Gastroesophageal sphincter (tissue), 4 donors: Measurements from ENCODE around the gene UBE2D4. TPM values are rescaled to one million over a fixed set of nuclear protein-coding genes. Genes with fewer than 3 reads are reported as not detected.

Source experiments
- ATAC-seq: fragments of 150-250 bp; one replicate; pipeline ENCODE4 v1.9.1; 2016; ENCODE audit warnings: mild to moderate bottlenecking, moderate library complexity
- H3K27ac ChIP-seq, 4 donors: fragments of 200-600 bp; sonication (generic) in 3 of 4; 1 replicate in 3 of 4; 2 replicates in 1 of 4; pipeline ENCODE4 v1.5.1; 2016 to 2019
- H3K27me3 ChIP-seq: fragments of 200-600 bp; sonication (generic); one replicate; pipeline ENCODE4 v1.5.1; 2019
- H3K36me3 ChIP-seq, 2 donors: fragments of 200-600 bp; sonication (generic); one replicate each; pipeline ENCODE4 v1.5.1; 2019; ENCODE audit warnings: control low read depth in 1 of 2
- H3K4me1 ChIP-seq, 3 donors: fragments of 200-600 bp; sonication (generic); 1 replicate in 2 of 3; 2 replicates in 1 of 3; pipeline ENCODE4 v1.5.1; 2016 to 2019; ENCODE audit warnings: control low read depth in 2 of 3
- H3K4me3 ChIP-seq, 2 donors: fragments of 200-600 bp; sonication (generic); one replicate each; pipeline ENCODE4 v1.5.1; 2019; ENCODE audit warnings: mild to moderate bottlenecking in 1 of 2, moderate library complexity in 1 of 2
- H3K9me3 ChIP-seq, 3 donors: fragments of 200-600 bp; sonication (generic); one replicate each; pipeline ENCODE4 v1.5.1; 2017 to 2019; ENCODE audit warnings: control low read depth in 2 of 3
- CTCF ChIP-seq, 4 experiments: fragments of 200-600 bp in 2 of 4; fragments of 450-650 bp in 2 of 4; sonication (generic) in 1 of 4; IDR thresholded peaks; one replicate each; pipeline ENCODE4 v1.5.1; 2017 to 2019; ENCODE audit warnings: antibody characterized with exemption in 4 of 4, mild to moderate bottlenecking in 2 of 4, moderate library complexity in 2 of 4
- EP300 ChIP-seq: sonication (generic); formaldehyde crosslinking; IDR thresholded peaks from one replicate; pipeline ENCODE4 v1.6.1; 2017; ENCODE audit warnings: antibody characterized with exemption, mild to moderate bottlenecking
- POLR2A ChIP-seq, 2 donors: fragments of 450-650 bp; IDR thresholded peaks; one replicate each; pipeline ENCODE4 v1.6.1; 2017; ENCODE audit warnings: antibody characterized with exemption in 2 of 2, mild to moderate bottlenecking in 2 of 2, moderate library complexity in 1 of 2
- POLR2AphosphoS5 ChIP-seq: sonication (generic); formaldehyde crosslinking; IDR thresholded peaks from one replicate; pipeline ENCODE4 v1.6.1; 2017; ENCODE audit warnings: antibody characterized with exemption
- WGBS, 2 donors: methylation state at CpG; one replicate each; pipeline ENCODE4 v1.1.5; 2018; ENCODE audit warnings: low coverage in 1 of 2; 5-methylcytosine and 5-hydroxymethylcytosine counted together
- total RNA-seq, 4 donors: library from RNA; depleted of rRNA; stranded (reverse); fragments of >200 nt; gene quantifications; one replicate each; pipeline ENCODE4 v1.1.0, GENCODE V29; 2016

The UBE2D4 gene
- total RNA-seq, 4 donors from 2014 or later = 22.7 to 38.3 (median 28.5) TPM

- 92 to 96% methylated on average over 2 to 4 of the region's 4 CpGs for WGBS, 2 donors
- H3K4me3 ChIP-seq = no peak overlapping the region
- no peak for TF ChIP-seq POLR2AphosphoS5
- TF ChIP-seq EP300 = no peak
- no peak for TF ChIP-seq POLR2A (IDR thresholded peaks at IDR 0.05)
- no peak for TF ChIP-seq CTCF (IDR thresholded peaks at IDR 0.05)
- H3K4me1 ChIP-seq = no peaks in the 10 kb centered on the region
- no peak overlapping the region for H3K27ac ChIP-seq
- H3K36me3 ChIP-seq = peaks cover 0 to 24% of the 10 kb centered on the region in 2 donors
- no peaks in the 10 kb centered on the region for H3K27me3 ChIP-seq
- H3K9me3 ChIP-seq = no peaks in the 10 kb centered on the region
- ATAC-seq = no peak
Observed at GRCh38 chr7:43938892-43939482, 12.8 kb downstream of the UBE2D4 start.

- TF ChIP-seq CTCF (IDR thresholded peaks at IDR 0.05) = no peak
- TF ChIP-seq POLR2AphosphoS5 = no peak
- TF ChIP-seq EP300 = no peak
- TF ChIP-seq POLR2A (IDR thresholded peaks at IDR 0.05) = no peak
- ATAC-seq = no peak
- no peaks in the 10 kb centered on the region for H3K9me3 ChIP-seq
- 45 to 86% methylated on average over 2 to 3 of the region's 3 CpGs for WGBS, 2 donors
- H3K36me3 ChIP-seq = peaks cover 0 to 53% of the 10 kb centered on the region in 2 donors
- no peak overlapping the region for H3K4me3 ChIP-seq
- no peaks in the 10 kb centered on the region for H3K27me3 ChIP-seq
- H3K4me1 ChIP-seq = no peaks in the 10 kb centered on the region
- no peak overlapping the region for H3K27ac ChIP-seq
Observed at GRCh38 chr7:43942250-43942649, 16.0 kb downstream of the UBE2D4 start.

DNA sequence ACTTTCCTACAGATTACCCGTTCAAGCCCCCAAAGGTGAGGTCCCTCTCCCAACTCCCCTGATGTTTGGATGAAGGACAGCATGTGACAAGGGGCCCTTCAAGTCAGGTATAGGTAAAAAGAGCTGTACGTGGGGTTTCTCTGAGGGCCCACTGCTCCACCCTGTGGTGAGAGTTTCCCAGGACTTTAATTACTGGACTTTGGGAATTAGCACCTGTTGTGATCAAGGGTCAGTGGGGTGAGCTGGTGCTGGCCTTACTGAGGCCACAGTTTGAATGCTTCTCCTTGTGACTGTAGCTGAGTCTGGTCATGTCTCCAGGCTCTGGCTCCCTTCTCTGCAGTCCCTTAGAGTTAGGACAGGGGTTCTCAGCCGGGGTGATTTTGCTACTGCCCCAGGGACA is 16.8 kb downstream of the UBE2D4 start:
- no peak for ATAC-seq
- TF ChIP-seq POLR2A (IDR thresholded peaks at IDR 0.05) (no peak), CTCF (IDR thresholded peaks at IDR 0.05) (no peak), EP300 (no peak), POLR2AphosphoS5 (no peak)
- WGBS, 2 donors = 74% methylated on average over 2 of the region's 3 CpGs; no CpG with 5 or more reads in 1 of the 2 donors

GRCh38 chr7:43943417-43944187 is 17.4 kb downstream of the UBE2D4 start:
- Histone ChIP-seq H3K4me3 (no peak overlapping the region), H3K4me1 (no peaks in the 10 kb centered on the region), H3K27me3 (no peaks in the 10 kb centered on the region), H3K27ac (no peak overlapping the region), H3K36me3 (peaks cover 0 to 67% of the 10 kb centered on the region in 2 donors), H3K9me3 (no peaks in the 10 kb centered on the region)
- TF ChIP-seq POLR2A (IDR thresholded peaks at IDR 0.05) (no peak), POLR2AphosphoS5 (no peak), CTCF (IDR thresholded peaks at IDR 0.05) (no peak), EP300 (no peak)
- 100% methylated on average over 2 of the region's 13 CpGs; no CpG with 5 or more reads in 1 of the 2 donors for WGBS, 2 donors
- no peak for ATAC-seq

More for the DNA sequence above, 16.8 kb downstream of the UBE2D4 start:
- Histone ChIP-seq H3K4me3 (no peak overlapping the region), H3K9me3 (no peaks in the 10 kb centered on the region), H3K36me3 (peaks cover 0 to 61% of the 10 kb centered on the region in 2 donors), H3K27me3 (no peaks in the 10 kb centered on the region), H3K4me1 (no peaks in the 10 kb centered on the region), H3K27ac (no peak overlapping the region)

- TF ChIP-seq EP300 (no peak), POLR2A (IDR thresholded peaks at IDR 0.05) (no peak), CTCF (IDR thresholded peaks at IDR 0.05) (no peak), POLR2AphosphoS5 (no peak)
- Histone ChIP-seq H3K9me3 (no peaks in the 10 kb centered on the region), H3K27ac (no peak overlapping the region), H3K27me3 (no peaks in the 10 kb centered on the region), H3K36me3 (peaks cover 0 to 69% of the 10 kb centered on the region in 2 donors), H3K4me3 (no peak overlapping the region), H3K4me1 (no peaks in the 10 kb centered on the region)
- no peak for ATAC-seq
- 89 to 100% methylated on average over 3 of the region's 4 CpGs for whole genome bisulfite sequencing, 2 donors
Observed at GRCh38 chr7:43944286-43944685, 18.1 kb downstream of the UBE2D4 start.
